Smooth muscle cell of the brain vasculature (primary cell): Measurements from ENCODE around the gene HOOK2.

ENCODE experiments used
- DNase-seq: peaks from one replicate; pipeline ENCODE4 v3.0.0-alpha.2; 2012; ENCODE audit warnings: low read depth, low spot score

The HOOK2 gene

DNA sequence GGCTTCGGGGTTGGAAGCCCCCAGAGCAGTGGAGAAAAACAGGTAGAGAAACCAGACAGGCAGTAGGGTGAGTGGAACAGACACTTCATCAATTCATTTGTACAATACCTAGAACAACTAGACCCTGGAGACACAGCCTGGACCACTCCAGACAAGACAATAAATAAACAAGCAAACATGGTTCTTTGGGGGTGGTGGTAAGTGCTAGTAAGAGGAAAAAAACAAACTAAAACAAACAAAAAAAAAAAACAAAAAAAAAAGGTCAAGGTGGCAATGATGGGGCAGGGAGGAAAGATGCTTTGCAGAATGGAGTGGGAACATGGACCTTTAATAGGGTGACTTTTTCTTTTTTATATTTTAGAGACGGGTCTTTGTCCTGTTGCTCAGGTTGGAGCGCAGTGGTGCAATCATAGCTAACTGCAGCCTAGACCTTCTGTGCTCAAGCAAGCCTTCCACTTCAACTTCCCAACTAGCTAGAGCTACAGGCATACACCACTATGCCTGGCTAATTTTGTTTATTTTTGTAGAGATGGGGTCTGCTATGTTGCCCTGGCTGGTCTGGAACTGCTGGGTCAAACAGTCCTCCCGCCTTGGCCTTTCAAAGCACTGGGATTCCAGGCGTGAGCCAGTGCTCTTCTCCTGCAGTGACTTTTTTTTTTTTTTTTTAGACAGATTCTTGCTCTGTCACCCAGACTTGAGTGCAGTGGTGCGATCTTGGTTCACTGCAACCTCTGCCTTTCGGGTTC is 19.0 kb upstream of the HOOK2 start:
- DNase-seq = no peak

DNA sequence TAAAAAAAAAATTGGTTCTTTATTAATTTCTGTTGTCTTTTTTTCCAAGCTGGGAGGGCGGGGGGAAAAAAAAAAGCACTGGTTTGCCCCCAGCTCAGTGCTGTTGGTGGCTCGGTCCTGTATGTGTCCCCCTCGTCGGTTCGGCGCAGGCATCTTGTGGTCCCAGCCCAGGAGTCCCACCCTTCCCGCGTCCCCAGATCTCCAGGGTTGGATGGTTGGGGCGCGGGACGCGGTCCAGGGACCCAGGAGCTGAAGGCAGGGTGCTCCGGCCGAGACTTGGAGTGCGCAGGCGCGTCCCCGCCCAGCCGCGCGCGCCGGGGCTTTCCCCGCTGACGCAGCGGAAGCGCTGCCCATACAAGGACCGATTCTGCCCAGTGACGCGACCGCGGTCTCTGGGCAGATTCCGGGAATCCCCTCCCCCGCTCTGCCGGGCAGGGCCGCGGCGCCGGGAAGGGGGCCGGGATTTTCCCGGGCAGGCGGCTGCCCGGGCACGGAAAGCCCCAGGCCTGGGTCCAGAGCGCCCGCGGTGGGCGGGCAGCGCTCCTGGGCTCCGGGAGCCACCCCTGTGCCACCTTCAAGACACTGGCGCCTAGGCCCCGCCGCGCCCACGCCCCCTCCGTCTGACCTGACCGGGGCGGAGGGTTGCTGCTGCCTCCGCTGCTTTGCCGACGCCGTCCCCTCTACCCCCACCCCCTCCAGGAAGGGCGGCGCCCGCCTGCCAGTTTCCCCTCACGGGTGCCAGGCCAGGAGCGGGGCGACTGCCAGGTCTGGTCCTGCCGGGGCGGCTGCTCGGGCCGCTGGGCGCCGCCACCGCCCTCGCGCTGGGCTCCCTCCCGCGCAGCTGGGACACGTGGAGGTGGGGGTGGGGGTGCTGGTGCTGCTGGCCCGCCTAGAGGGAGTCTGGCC is 18.2 kb upstream of the HOOK2 start:
- no peak for DNase-seq

- DNase-seq = no peak
Measured at GRCh38 chr19:12792853-12793289, 17.5 kb upstream of the HOOK2 start.

DNA sequence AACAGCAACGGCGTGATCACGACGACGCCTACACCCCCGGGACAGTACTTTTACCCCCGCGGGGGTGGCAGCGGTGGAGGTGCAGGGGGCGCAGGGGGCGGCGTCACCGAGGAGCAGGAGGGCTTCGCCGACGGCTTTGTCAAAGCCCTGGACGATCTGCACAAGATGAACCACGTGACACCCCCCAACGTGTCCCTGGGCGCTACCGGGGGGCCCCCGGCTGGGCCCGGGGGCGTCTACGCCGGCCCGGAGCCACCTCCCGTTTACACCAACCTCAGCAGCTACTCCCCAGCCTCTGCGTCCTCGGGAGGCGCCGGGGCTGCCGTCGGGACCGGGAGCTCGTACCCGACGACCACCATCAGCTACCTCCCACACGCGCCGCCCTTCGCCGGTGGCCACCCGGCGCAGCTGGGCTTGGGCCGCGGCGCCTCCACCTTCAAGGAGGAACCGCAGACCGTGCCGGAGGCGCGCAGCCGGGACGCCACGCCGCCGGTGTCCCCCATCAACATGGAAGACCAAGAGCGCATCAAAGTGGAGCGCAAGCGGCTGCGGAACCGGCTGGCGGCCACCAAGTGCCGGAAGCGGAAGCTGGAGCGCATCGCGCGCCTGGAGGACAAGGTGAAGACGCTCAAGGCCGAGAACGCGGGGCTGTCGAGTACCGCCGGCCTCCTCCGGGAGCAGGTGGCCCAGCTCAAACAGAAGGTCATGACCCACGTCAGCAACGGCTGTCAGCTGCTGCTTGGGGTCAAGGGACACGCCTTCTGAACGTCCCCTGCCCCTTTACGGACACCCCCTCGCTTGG is 16.9 kb upstream of the HOOK2 start:
- no peak for DNase-seq

- peak; percentile 85 for DNase-seq
Measured at GRCh38 chr19:12791345-12792050, 16.1 kb upstream of the HOOK2 start, which contains the start of gene JUNB. TSS of gene JUNB (plus strand) at chr19:12791486. CDS start at chr19:12791772, 286 bp downstream.

GRCh38 chr19:12790628-12791344 is 15.4 kb upstream of the HOOK2 start:
- no peak for DNase-seq

DNA sequence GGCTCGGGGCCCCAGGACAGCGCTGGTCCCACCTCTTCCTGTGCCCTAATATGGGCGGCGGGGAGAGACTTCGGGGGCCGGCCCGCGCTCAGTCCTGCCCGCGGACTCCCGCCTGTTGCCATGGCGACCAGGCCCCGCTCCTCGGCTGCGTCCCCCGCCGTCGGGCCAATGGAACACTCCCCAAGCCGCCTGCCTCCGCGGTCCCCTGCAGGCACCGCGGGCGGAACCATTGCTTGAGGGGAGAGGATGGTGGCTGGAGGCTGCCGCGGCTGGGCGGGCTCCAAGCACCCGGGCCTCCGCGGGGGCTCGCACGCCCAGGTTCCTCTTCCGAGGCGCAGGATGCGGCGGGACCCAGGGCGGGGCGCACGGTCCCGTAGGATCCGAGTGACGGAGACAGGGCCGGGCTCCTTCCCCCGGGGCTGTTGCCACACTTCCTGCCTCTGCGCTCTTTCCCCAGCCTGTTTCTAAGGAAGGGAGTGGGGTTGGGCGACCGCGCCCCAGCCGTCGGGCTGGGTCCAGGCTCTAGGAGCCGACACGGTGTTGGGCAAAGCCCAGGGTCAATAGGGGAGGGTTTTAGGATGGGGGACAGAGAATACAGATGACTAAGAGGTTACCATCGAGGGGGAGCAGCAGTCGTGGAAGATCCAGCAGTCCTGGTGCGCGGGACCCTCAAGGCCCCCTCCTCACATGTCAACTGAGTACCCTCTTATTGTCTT is 14.7 kb upstream of the HOOK2 start:
- no peak for DNase-seq

- DNase-seq = no peak
Measured at GRCh38 chr19:12789098-12789903, 13.9 kb upstream of the HOOK2 start.

GRCh38 chr19:12788682-12789097 is 13.3 kb upstream of the HOOK2 start:
- DNase-seq = no peak

- DNase-seq = no peak
Measured at GRCh38 chr19:12788042-12788681, 12.8 kb upstream of the HOOK2 start.

- DNase-seq = no peak
Measured at GRCh38 chr19:12787458-12787857, 12.1 kb upstream of the HOOK2 start.

- DNase-seq = no peak
Measured at GRCh38 chr19:12786952-12787351, 11.6 kb upstream of the HOOK2 start.

- no peak for DNase-seq
Measured at GRCh38 chr19:12786141-12786870, 11.0 kb upstream of the HOOK2 start.

GRCh38 chr19:12785431-12786031 is 10.2 kb upstream of the HOOK2 start:
- DNase-seq = no peak

GRCh38 chr19:12784871-12785430 is 9.6 kb upstream of the HOOK2 start:
- no peak for DNase-seq

DNA sequence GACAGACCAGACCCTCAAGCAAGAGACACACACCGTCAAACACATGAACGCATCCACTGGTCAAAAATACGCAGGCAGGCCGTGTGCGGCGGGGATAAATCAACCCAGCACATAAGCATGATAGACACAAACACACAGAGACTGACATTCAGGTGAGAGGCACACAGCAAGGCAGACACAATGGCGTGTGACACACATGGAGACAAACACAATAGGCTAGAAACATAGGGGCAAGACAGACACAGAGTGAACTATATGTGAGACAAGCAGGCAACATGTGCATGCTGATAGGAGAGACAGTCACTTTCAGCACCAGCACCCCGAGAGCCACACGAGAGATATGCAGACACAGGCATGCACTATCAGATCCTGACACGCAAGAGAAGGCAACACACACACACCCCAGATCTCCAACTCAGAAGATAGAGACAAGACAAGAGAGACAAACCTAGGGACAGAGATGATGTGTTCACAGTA is 9.1 kb upstream of the HOOK2 start:
- no peak for DNase-seq

- DNase-seq = no peak
Measured at GRCh38 chr19:12783849-12784393, 8.6 kb upstream of the HOOK2 start.
